GM12878 (cell line): Measurements from ENCODE around the gene KRT10.

Experiments
- EP300 ChIP-seq, 2 experiments: fragments of 150-350 bp in 1 of 2; IDR thresholded peaks; 2 replicates each; pipeline ENCODE4 v1.6.1; 2011 to 2012; ENCODE audit warnings: low read depth in 2 of 2, low read length in 2 of 2, borderline replicate concordance in 1 of 2, improper control_type of control experiment in 1 of 2, inconsistent platforms in 1 of 2; ENCODE audit not compliant: control insufficient read depth in 1 of 2
- ESRRA ChIP-seq: IDR thresholded peaks from 2 replicates; pipeline ENCODE4 v1.6.1; 2012; ENCODE audit warnings: mild to moderate bottlenecking, low read length, improper control_type of control experiment
- MEF2A ChIP-seq: IDR thresholded peaks from 2 replicates; pipeline ENCODE4 v1.6.1; 2011; ENCODE audit warnings: low read depth, mild to moderate bottlenecking, low read length, moderate library complexity; ENCODE audit not compliant: insufficient read depth
- MEF2B ChIP-seq: fragments of 450-650 bp; IDR thresholded peaks from 2 replicates; pipeline ENCODE4 v1.6.1; 2018; ENCODE audit warnings: mild to moderate bottlenecking, moderate library complexity; ENCODE audit not compliant: partially characterized antibody, poor library complexity, severe bottlenecking
- NR2C2 ChIP-seq: IDR thresholded peaks from 2 replicates; pipeline ENCODE4 v1.6.1; 2011; ENCODE audit warnings: borderline replicate concordance, low read depth; ENCODE audit not compliant: control insufficient read depth, insufficient read length
- POLR2A ChIP-seq: IDR thresholded peaks from 2 replicates; pipeline ENCODE4 v1.6.1; 2011; ENCODE audit warnings: low read depth, mild to moderate bottlenecking, low read length
- POLR2AphosphoS5 ChIP-seq: IDR thresholded peaks from 2 replicates; pipeline ENCODE4 v1.6.1; 2011; ENCODE audit warnings: mild to moderate bottlenecking, low read length, inconsistent platforms
- RAD21 ChIP-seq: IDR thresholded peaks from 2 replicates; pipeline ENCODE4 v1.6.1; 2011; ENCODE audit warnings: mild to moderate bottlenecking, low read depth, low read length, moderate library complexity; ENCODE audit not compliant: insufficient read depth
- SIX5 ChIP-seq: IDR thresholded peaks from 2 replicates; pipeline ENCODE4 v1.6.1; 2011; ENCODE audit warnings: mild to moderate bottlenecking, low read depth, low read length, moderate library complexity; ENCODE audit not compliant: severe bottlenecking
- SP1 ChIP-seq: IDR thresholded peaks from one replicate; pipeline ENCODE4 v1.6.1; 2011; ENCODE audit warnings: low read depth, low read length
- ZSCAN29 ChIP-seq: fragments of 450-650 bp; IDR thresholded peaks from 2 replicates; pipeline ENCODE4 v1.6.1; 2017; ENCODE audit warnings: mild to moderate bottlenecking, moderate library complexity
- TF ChIP-seq, protein P1 (sequence below), 3 experiments: IDR thresholded peaks in 2 of 3; conservative IDR thresholded peaks in 1 of 3; 2 replicates each; pipeline ENCODE4 v1.5.1; 2011; ENCODE audit warnings: low read depth in 3 of 3, low read length in 3 of 3, mild to moderate bottlenecking in 3 of 3, control low read depth in 2 of 3, moderate library complexity in 2 of 3, inconsistent platforms in 1 of 3, mixed read lengths in 1 of 3; ENCODE audit not compliant: control insufficient read depth in 2 of 3, insufficient read depth in 1 of 3; ENCODE audit errors: extremely low read depth in 1 of 3
- TF ChIP-seq, protein P2 (sequence below): IDR thresholded peaks from 2 replicates; pipeline ENCODE4 v1.6.1; 2012; ENCODE audit warnings: low read depth, low read length, improper control_type of control experiment
- TF ChIP-seq, protein P3 (sequence below): IDR thresholded peaks from 2 replicates; pipeline ENCODE4 v1.6.1; 2011; ENCODE audit warnings: low read depth, low read length, improper control_type of control experiment, borderline replicate concordance

DNA sequence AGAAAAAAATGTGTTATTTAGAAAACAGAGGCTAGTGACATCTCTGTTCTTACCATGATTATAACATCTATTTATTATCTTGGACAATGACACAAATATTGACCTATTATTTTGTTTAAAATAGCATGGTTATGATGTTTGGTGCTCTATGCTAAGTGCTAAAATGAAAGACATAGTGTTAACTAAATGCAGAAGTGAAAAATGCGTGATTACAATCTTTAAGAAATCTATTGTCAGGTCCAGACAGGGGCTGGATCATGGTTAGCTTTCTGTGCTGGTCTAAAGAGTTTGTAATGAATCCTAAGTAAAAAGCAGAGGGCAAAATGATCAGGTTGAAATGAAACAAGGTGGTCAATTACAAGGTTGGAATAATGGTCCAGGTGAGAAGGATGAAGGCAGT is 22.0 kb downstream of the KRT10 start:
- TF ChIP-seq ESRRA: no peak
- TF ChIP-seq, protein P1, sequence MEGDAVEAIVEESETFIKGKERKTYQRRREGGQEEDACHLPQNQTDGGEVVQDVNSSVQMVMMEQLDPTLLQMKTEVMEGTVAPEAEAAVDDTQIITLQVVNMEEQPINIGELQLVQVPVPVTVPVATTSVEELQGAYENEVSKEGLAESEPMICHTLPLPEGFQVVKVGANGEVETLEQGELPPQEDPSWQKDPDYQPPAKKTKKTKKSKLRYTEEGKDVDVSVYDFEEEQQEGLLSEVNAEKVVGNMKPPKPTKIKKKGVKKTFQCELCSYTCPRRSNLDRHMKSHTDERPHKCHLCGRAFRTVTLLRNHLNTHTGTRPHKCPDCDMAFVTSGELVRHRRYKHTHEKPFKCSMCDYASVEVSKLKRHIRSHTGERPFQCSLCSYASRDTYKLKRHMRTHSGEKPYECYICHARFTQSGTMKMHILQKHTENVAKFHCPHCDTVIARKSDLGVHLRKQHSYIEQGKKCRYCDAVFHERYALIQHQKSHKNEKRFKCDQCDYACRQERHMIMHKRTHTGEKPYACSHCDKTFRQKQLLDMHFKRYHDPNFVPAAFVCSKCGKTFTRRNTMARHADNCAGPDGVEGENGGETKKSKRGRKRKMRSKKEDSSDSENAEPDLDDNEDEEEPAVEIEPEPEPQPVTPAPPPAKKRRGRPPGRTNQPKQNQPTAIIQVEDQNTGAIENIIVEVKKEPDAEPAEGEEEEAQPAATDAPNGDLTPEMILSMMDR (IDR thresholded peaks at IDR 0.05 in 2 of 3, conservative IDR thresholded peaks at IDR 0.05 in 1 of 3; ENCODE audit: control insufficient read depth in 2 of 3, extremely low read depth in 1 of 3, insufficient read depth in 1 of 3, low read depth in 3 of 3, low read length in 3 of 3): no peak
- TF ChIP-seq EP300 (IDR thresholded peaks at IDR 0.05; ENCODE audit: borderline replicate concordance in 1 of 2, control insufficient read depth in 1 of 2, low read depth in 2 of 2, low read length in 2 of 2): peak; percentile 48 to 58; a peak in 2 of 4 replicates
- TF ChIP-seq POLR2A: no peak
- no peak for TF ChIP-seq SP1
- no peak for TF ChIP-seq NR2C2
- TF ChIP-seq ZSCAN29: no peak
- TF ChIP-seq MEF2B: no peak
- TF ChIP-seq, protein P2, sequence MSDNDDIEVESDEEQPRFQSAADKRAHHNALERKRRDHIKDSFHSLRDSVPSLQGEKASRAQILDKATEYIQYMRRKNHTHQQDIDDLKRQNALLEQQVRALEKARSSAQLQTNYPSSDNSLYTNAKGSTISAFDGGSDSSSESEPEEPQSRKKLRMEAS: no peak
- no peak for TF ChIP-seq POLR2AphosphoS5
- TF ChIP-seq RAD21: no peak
- TF ChIP-seq MEF2A: no peak
- no peak for TF ChIP-seq SIX5
- TF ChIP-seq, protein P3, sequence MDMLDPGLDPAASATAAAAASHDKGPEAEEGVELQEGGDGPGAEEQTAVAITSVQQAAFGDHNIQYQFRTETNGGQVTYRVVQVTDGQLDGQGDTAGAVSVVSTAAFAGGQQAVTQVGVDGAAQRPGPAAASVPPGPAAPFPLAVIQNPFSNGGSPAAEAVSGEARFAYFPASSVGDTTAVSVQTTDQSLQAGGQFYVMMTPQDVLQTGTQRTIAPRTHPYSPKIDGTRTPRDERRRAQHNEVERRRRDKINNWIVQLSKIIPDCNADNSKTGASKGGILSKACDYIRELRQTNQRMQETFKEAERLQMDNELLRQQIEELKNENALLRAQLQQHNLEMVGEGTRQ: no peak
